Liver (tissue), 9 donors: ENCODE measurements around the gene PLB1. TPM values are rescaled to one million over a fixed set of nuclear protein-coding genes. Genes with fewer than 3 reads are reported as not detected.

Experiments used
- DNase-seq: peaks from one replicate; pipeline ENCODE4 v3.0.0-alpha.2; 2017; ENCODE audit warnings: low spot score
- H3K27ac ChIP-seq, 2 donors: one replicate each; pipeline ENCODE4 v1.7.0; 2013; ENCODE audit warnings: inconsistent platforms in 2 of 2, low read length in 2 of 2, control low read depth in 1 of 2, low read depth in 1 of 2, mild to moderate bottlenecking in 1 of 2
- H3K27me3 ChIP-seq, 4 donors: one replicate each; pipeline versions ENCODE4 v1.6.1 to v1.7.0; 2013; ENCODE audit warnings: low read length in 3 of 4, inconsistent platforms in 1 of 4, mild to moderate bottlenecking in 1 of 4, moderate library complexity in 1 of 4; ENCODE audit not compliant: control insufficient read depth in 4 of 4, insufficient read depth in 4 of 4
- H3K36me3 ChIP-seq, 4 donors: one replicate each; pipeline versions ENCODE4 v1.6.1 to v1.7.0; 2013; ENCODE audit warnings: low read length in 3 of 4, mild to moderate bottlenecking in 3 of 4, low read depth in 1 of 4, moderate library complexity in 1 of 4; ENCODE audit not compliant: control insufficient read depth in 4 of 4, insufficient read depth in 3 of 4
- H3K4me1 ChIP-seq, 4 donors: one replicate each; pipeline versions ENCODE4 v1.6.1 to v1.7.0; 2013; ENCODE audit warnings: low read length in 3 of 4, mild to moderate bottlenecking in 3 of 4, moderate library complexity in 1 of 4; ENCODE audit not compliant: control insufficient read depth in 4 of 4, insufficient read depth in 4 of 4
- H3K4me3 ChIP-seq, 3 donors: one replicate each; pipeline versions ENCODE4 v1.6.1 to v1.7.0; 2013; ENCODE audit warnings: low read length in 3 of 3, control low read depth in 1 of 3, low read depth in 1 of 3, mild to moderate bottlenecking in 1 of 3
- H3K9ac ChIP-seq, 2 donors: one replicate each; pipeline ENCODE4 v1.7.0; 2013; ENCODE audit warnings: low read length in 2 of 2, mild to moderate bottlenecking in 2 of 2, moderate library complexity in 2 of 2, control low read depth in 1 of 2, low read depth in 1 of 2
- H3K9me3 ChIP-seq, 4 donors: one replicate each; pipeline versions ENCODE4 v1.6.1 to v1.7.0; 2013; ENCODE audit warnings: low read length in 3 of 4; ENCODE audit not compliant: control insufficient read depth in 4 of 4
- EGR1 ChIP-seq, 2 donors: IDR thresholded peaks; 2 replicates each; pipeline ENCODE4 v1.6.1; 2016 to 2018; ENCODE audit warnings: antibody characterized with exemption in 2 of 2, low read depth in 2 of 2
- FOXA1 ChIP-seq: IDR thresholded peaks from 2 replicates; pipeline ENCODE4 v1.6.1; 2016; ENCODE audit warnings: antibody characterized with exemption
- FOXA2 ChIP-seq: IDR thresholded peaks from 2 replicates; pipeline ENCODE4 v1.6.1; 2016; ENCODE audit warnings: antibody characterized with exemption
- GABPA ChIP-seq, 2 donors: IDR thresholded peaks in 1 of 2; conservative IDR thresholded peaks in 1 of 2; 2 replicates each; pipeline ENCODE4 v1.6.1; 2016; ENCODE audit warnings: antibody characterized with exemption in 2 of 2, mild to moderate bottlenecking in 1 of 2, moderate library complexity in 1 of 2
- HNF4A ChIP-seq, 2 donors: conservative IDR thresholded peaks; 2 replicates each; pipeline ENCODE4 v1.6.1; 2016; ENCODE audit warnings: antibody characterized with exemption in 2 of 2, mild to moderate bottlenecking in 2 of 2
- HNF4G ChIP-seq: IDR thresholded peaks from 2 replicates; pipeline ENCODE4 v1.6.1; 2016; ENCODE audit warnings: antibody characterized with exemption
- JUND ChIP-seq, 2 donors: IDR thresholded peaks; 2 replicates each; pipeline ENCODE4 v1.6.1; 2016; ENCODE audit warnings: antibody characterized with exemption in 2 of 2
- NR2F2 ChIP-seq: IDR thresholded peaks from 2 replicates; pipeline ENCODE4 v1.6.1; 2016; ENCODE audit warnings: antibody characterized with exemption
- RAD21 ChIP-seq, 2 donors: IDR thresholded peaks; 2 replicates each; pipeline ENCODE4 v1.6.1; 2016; ENCODE audit warnings: antibody characterized with exemption in 2 of 2, mild to moderate bottlenecking in 2 of 2
- RXRA ChIP-seq, 2 donors: IDR thresholded peaks; 2 replicates each; pipeline ENCODE4 v1.6.1; 2017 to 2018; ENCODE audit warnings: antibody characterized with exemption in 2 of 2, mild to moderate bottlenecking in 1 of 2
- SP1 ChIP-seq: IDR thresholded peaks from 2 replicates; pipeline ENCODE4 v1.6.1; 2018; ENCODE audit warnings: antibody characterized with exemption, mild to moderate bottlenecking
- TAF1 ChIP-seq: conservative IDR thresholded peaks from 2 replicates; pipeline ENCODE4 v1.6.1; 2016; ENCODE audit warnings: antibody characterized with exemption, mild to moderate bottlenecking
- WGBS: extraction: QIAGEN DNeasy Blood & Tissue Kit; methylation state at CpG from one replicate; pipeline ENCODE4 v1.1.7; 2013; 5-methylcytosine and 5-hydroxymethylcytosine counted together
- polyA plus RNA-seq, 2 donors: library from polyadenylated mRNA; stranded (reverse) in 1 of 2; unstranded in 1 of 2; fragments of 200-250 nt in 1 of 2; fragments of >200 nt in 1 of 2; fragmentation: Nextera tagmentation in 1 of 2; extraction: Ambion mirVana in 1 of 2; gene quantifications; one replicate each; pipeline versions ENCODE4 v1.2.1 to v1.2.3, GENCODE V29; 2013 to 2015
- total RNA-seq, 2 donors: library from RNA; depleted of rRNA; stranded (reverse); fragments of >200 nt; gene quantifications; one replicate each; pipeline ENCODE4 v1.2.3, GENCODE V29; 2014
- TF ChIP-seq, protein P1 (sequence below): IDR thresholded peaks from 2 replicates; pipeline ENCODE4 v1.6.1; 2016; ENCODE audit warnings: antibody characterized with exemption
- TF ChIP-seq, protein P2 (sequence below): IDR thresholded peaks from 2 replicates; pipeline ENCODE4 v1.6.1; 2016; ENCODE audit warnings: antibody characterized with exemption, mild to moderate bottlenecking
- TF ChIP-seq, protein P3 (sequence below): IDR thresholded peaks from 2 replicates; pipeline ENCODE4 v1.6.1; 2016; ENCODE audit warnings: antibody characterized with exemption
- TF ChIP-seq, protein P4 (sequence below): IDR thresholded peaks from 2 replicates; pipeline ENCODE4 v1.6.1; 2016; ENCODE audit warnings: antibody characterized with exemption
- donor health status: healthy.
- donor health status: healthy.
- donor health status: healthy.
- donor health status: healthy.
- donor health status: healthy.

Gene PLB1
- total and polyA plus RNA-seq, 4 donors = 0.58 to 4.5 (median 1.6) TPM

DNA sequence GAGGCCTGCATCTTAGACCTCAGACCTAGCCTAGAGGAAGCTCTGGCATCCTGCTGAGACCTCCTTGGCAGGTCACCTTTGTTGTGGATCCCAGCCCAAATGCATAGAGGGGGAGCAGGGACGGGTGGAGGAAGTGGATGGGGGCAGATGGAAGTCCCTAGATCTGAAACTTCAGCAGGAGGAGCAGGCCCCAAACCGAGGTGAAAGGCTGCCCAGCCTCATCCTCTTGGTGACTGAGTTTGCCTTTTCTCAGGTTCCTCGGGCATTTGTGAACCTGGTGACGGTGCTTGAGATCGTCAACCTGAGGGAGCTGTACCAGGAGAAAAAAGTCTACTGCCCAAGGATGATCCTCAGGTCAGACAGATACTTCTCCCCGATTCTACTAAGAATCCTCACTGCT is 86.3 kb downstream of the PLB1 start:
- Histone ChIP-seq H3K9me3 (no peaks in the 10 kb centered on the region), H3K4me3 (no peak overlapping the region), H3K4me1 (no peaks in the 10 kb centered on the region), H3K36me3 (no peaks in the 10 kb centered on the region), H3K9ac (no peak overlapping the region), H3K27ac (no peak overlapping the region), H3K27me3 (no peaks in the 10 kb centered on the region)
- DNase-seq = no peak
- TF ChIP-seq RAD21 (IDR thresholded peaks at IDR 0.05) (no peak), FOXA2 (no peak)
- WGBS = 82% methylated on average over 6 of the region's 6 CpGs

DNA sequence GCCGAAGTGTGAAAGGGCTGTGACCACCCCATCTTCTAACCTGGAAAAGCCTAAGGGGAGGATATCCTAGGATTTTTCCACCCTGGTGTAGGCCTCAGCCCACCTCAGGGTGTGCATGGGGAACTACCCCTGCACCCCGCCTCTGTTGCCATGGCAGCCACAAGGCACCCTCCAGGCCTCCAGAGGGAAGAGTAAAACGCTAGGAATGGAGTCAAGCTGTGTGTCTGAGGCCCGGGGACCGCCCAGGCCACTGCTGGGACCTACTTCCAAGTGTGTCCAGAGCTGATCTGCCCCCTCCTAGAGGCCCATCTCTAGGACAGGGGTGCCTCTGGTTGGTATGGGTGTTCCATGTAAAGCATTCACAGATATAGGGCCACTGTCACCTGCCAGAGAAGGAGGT is 86.7 kb downstream of the PLB1 start:
- no peaks in the 10 kb centered on the region for H3K27me3 ChIP-seq
- H3K27ac ChIP-seq = no peak overlapping the region
- H3K36me3 ChIP-seq = no peaks in the 10 kb centered on the region
- H3K9me3 ChIP-seq = no peaks in the 10 kb centered on the region
- no peak for DNase-seq
- no peak overlapping the region for H3K4me3 ChIP-seq
- no peak for TF ChIP-seq EGR1 (IDR thresholded peaks at IDR 0.05; ENCODE audit: low read depth in 2 of 2)
- no peak for TF ChIP-seq SP1
- no peak for TF ChIP-seq TAF1
- no peak for TF ChIP-seq GABPA (IDR thresholded peaks at IDR 0.05 in 1 of 2, conservative IDR thresholded peaks at IDR 0.05 in 1 of 2)
- TF ChIP-seq FOXA2 = no peak
- TF ChIP-seq JUND (IDR thresholded peaks at IDR 0.05) = no peak
- TF ChIP-seq HNF4A (conservative IDR thresholded peaks at IDR 0.05) = no peak
- TF ChIP-seq, protein P1, sequence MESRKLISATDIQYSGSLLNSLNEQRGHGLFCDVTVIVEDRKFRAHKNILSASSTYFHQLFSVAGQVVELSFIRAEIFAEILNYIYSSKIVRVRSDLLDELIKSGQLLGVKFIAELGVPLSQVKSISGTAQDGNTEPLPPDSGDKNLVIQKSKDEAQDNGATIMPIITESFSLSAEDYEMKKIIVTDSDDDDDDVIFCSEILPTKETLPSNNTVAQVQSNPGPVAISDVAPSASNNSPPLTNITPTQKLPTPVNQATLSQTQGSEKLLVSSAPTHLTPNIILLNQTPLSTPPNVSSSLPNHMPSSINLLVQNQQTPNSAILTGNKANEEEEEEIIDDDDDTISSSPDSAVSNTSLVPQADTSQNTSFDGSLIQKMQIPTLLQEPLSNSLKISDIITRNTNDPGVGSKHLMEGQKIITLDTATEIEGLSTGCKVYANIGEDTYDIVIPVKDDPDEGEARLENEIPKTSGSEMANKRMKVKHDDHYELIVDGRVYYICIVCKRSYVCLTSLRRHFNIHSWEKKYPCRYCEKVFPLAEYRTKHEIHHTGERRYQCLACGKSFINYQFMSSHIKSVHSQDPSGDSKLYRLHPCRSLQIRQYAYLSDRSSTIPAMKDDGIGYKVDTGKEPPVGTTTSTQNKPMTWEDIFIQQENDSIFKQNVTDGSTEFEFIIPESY = no peak
- no peaks in the 10 kb centered on the region for H3K4me1 ChIP-seq
- H3K9ac ChIP-seq = no peak overlapping the region
- WGBS = 90% methylated on average over 5 of the region's 5 CpGs

DNA sequence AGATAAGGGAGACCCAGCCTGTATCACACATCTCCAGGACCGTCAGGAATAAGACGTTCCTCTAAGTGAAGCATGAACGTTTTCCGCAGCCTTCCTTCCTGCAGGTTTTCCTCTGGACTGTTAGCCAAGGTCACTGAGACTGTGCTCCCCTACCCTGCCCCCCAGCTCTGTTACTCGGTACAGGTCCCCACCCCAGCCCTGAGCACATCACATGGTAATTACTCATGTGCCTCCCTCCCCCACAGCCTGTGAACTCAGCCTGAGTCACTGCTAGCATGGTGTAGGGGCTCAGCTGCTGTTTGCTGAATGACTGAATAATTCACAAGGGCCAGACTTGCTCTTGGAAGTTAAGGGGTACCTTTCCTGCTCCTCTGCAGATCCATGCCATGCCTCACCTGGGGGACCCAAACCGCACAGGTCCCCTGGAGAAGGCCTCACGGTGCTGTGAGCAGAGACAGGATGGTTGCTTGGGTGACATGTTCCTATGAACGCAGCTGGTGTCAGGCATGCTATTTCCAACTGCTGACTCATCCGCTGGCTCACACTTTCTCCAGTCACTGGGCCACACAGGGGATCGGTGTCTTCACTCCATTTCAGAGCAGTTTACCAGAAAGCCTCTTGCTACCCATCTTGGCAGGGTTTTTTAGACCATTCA is 88.2 kb downstream of the PLB1 start:
- WGBS = 67% methylated on average over 10 of the region's 10 CpGs
- H3K9ac ChIP-seq = no peak overlapping the region
- TF ChIP-seq JUND (IDR thresholded peaks at IDR 0.05) (no peak), GABPA (IDR thresholded peaks at IDR 0.05 in 1 of 2, conservative IDR thresholded peaks at IDR 0.05 in 1 of 2) (no peak), RXRA (IDR thresholded peaks at IDR 0.05) (no peak), HNF4G (no peak), NR2F2 (no peak), FOXA1 (no peak), FOXA2 (no peak), TAF1 (no peak), EGR1 (IDR thresholded peaks at IDR 0.05; ENCODE audit: low read depth in 2 of 2) (no peak)
- TF ChIP-seq, protein P2, sequence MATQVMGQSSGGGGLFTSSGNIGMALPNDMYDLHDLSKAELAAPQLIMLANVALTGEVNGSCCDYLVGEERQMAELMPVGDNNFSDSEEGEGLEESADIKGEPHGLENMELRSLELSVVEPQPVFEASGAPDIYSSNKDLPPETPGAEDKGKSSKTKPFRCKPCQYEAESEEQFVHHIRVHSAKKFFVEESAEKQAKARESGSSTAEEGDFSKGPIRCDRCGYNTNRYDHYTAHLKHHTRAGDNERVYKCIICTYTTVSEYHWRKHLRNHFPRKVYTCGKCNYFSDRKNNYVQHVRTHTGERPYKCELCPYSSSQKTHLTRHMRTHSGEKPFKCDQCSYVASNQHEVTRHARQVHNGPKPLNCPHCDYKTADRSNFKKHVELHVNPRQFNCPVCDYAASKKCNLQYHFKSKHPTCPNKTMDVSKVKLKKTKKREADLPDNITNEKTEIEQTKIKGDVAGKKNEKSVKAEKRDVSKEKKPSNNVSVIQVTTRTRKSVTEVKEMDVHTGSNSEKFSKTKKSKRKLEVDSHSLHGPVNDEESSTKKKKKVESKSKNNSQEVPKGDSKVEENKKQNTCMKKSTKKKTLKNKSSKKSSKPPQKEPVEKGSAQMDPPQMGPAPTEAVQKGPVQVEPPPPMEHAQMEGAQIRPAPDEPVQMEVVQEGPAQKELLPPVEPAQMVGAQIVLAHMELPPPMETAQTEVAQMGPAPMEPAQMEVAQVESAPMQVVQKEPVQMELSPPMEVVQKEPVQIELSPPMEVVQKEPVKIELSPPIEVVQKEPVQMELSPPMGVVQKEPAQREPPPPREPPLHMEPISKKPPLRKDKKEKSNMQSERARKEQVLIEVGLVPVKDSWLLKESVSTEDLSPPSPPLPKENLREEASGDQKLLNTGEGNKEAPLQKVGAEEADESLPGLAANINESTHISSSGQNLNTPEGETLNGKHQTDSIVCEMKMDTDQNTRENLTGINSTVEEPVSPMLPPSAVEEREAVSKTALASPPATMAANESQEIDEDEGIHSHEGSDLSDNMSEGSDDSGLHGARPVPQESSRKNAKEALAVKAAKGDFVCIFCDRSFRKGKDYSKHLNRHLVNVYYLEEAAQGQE = no peak
- TF ChIP-seq, protein P3, sequence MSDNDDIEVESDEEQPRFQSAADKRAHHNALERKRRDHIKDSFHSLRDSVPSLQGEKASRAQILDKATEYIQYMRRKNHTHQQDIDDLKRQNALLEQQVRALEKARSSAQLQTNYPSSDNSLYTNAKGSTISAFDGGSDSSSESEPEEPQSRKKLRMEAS = no peak
- TF ChIP-seq, protein P4, sequence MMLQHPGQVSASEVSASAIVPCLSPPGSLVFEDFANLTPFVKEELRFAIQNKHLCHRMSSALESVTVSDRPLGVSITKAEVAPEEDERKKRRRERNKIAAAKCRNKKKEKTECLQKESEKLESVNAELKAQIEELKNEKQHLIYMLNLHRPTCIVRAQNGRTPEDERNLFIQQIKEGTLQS = no peak
- H3K4me1 ChIP-seq = no peaks in the 10 kb centered on the region
- no peaks in the 10 kb centered on the region for H3K36me3 ChIP-seq
- no peak overlapping the region for H3K4me3 ChIP-seq
- no peaks in the 10 kb centered on the region for H3K27me3 ChIP-seq
- DNase-seq = no peak
- no peaks in the 10 kb centered on the region for H3K9me3 ChIP-seq
- no peak overlapping the region for H3K27ac ChIP-seq
